K562 (cell line): ENCODE data around the gene AIMP2. TPM values are rescaled to one million over a fixed set of nuclear protein-coding genes. Genes with fewer than 3 reads are reported as not detected.

ENCODE experiments used
- ADNP ChIP-seq: fragments of 200-800 bp; sonication (Bioruptor generic); IDR thresholded peaks from 2 replicates; pipeline ENCODE4 v1.6.1; 2016; ENCODE audit warnings: missing genetic modification characterization, missing compliant biosample characterization
- CBX8 ChIP-seq: fragments of 200-600 bp; sonication (generic); IDR thresholded peaks from 2 replicates; pipeline ENCODE4 v1.6.1; 2012; ENCODE audit warnings: borderline replicate concordance, mixed run types, low read depth, mild to moderate bottlenecking, moderate library complexity, mixed read lengths, low read length, control low read depth, inconsistent platforms; ENCODE audit not compliant: poor library complexity, severe bottlenecking; ENCODE audit errors: extremely low read depth
- CCAR2 ChIP-seq: fragments of 200-400 bp; formaldehyde crosslinking; IDR thresholded peaks from 2 replicates; pipeline ENCODE4 v1.6.1; 2017; ENCODE audit warnings: mild to moderate bottlenecking, low read depth, low read length
- COPS2 ChIP-seq: fragments of 450-650 bp; conservative IDR thresholded peaks from 2 replicates; pipeline ENCODE4 v1.6.1; 2016; ENCODE audit warnings: mild to moderate bottlenecking, moderate library complexity
- EP300 ChIP-seq: IDR thresholded peaks from 2 replicates; pipeline ENCODE4 v1.6.1; 2012; ENCODE audit warnings: low read length, improper control_type of control experiment
- KDM1A ChIP-seq, 2 experiments: fragments of 450-650 bp; IDR thresholded peaks; 2 replicates each; pipeline ENCODE4 v1.6.1; 2016; ENCODE audit warnings: mild to moderate bottlenecking in 2 of 2
- KLF6 ChIP-seq: fragments of 250-450 bp; sonication (Bioruptor Pico); IDR thresholded peaks from 2 replicates; pipeline ENCODE4 v1.4.0; 2020; ENCODE audit warnings: mild to moderate bottlenecking, moderate library complexity, borderline replicate concordance
- MCM2 ChIP-seq: fragments of 450-650 bp; IDR thresholded peaks from 2 replicates; pipeline ENCODE4 v1.6.1; 2017; ENCODE audit warnings: low read depth, mild to moderate bottlenecking
- MTA3 ChIP-seq: fragments of 450-650 bp; formaldehyde crosslinking; IDR thresholded peaks from 2 replicates; pipeline ENCODE4 v1.6.1; 2017; ENCODE audit warnings: mild to moderate bottlenecking, borderline replicate concordance
- NFXL1 ChIP-seq: fragments of 450-650 bp; formaldehyde crosslinking; IDR thresholded peaks from 2 replicates; pipeline ENCODE4 v1.4.0; 2021; ENCODE audit warnings: mild to moderate bottlenecking
- PCBP1 ChIP-seq: fragments of 200-400 bp; formaldehyde crosslinking; IDR thresholded peaks from 2 replicates; pipeline ENCODE4 v1.6.1; 2018; ENCODE audit warnings: mild to moderate bottlenecking, low read depth, low read length; ENCODE audit not compliant: poor library complexity, severe bottlenecking
- SP1 ChIP-seq: sonication (generic); formaldehyde crosslinking; IDR thresholded peaks from 2 replicates; pipeline ENCODE4 v1.8.1; 2022; ENCODE audit warnings: mild to moderate bottlenecking, missing genetic modification reagents
- ZNF584 ChIP-seq: fragments of 200-800 bp; sonication (Bioruptor generic); IDR thresholded peaks from 2 replicates; pipeline ENCODE4 v1.6.1; 2016; ENCODE audit warnings: low read depth, mild to moderate bottlenecking, missing genetic modification characterization, missing compliant biosample characterization
- ZNF696 ChIP-seq: fragments of 250-450 bp; sonication (Bioruptor Pico); conservative IDR thresholded peaks from 2 replicates; pipeline ENCODE4 v1.4.0; 2020; ENCODE audit warnings: mild to moderate bottlenecking, moderate library complexity
- polyA plus RNA-seq, 8 experiments: library from polyadenylated mRNA; depleted of rRNA in 4 of 8; stranded (reverse) in 5 of 8; unstranded in 3 of 8; fragments of >200 nt; fragmentation: Nextera tagmentation in 2 of 8; fragmentation: Illumina TruSeq in 1 of 8; extraction: Ambion mirVana in 2 of 8; extraction: Trizol in 1 of 8; gene quantifications; 2 replicates each; pipeline versions ENCODE4 v1.2.1 to v1.2.3, GENCODE V29; 2011 to 2014; ENCODE audit warnings: inconsistent platforms in 1 of 8, missing spikeins in 1 of 8
- total RNA-seq, 7 experiments: library from RNA; depleted of rRNA in 6 of 7; stranded (reverse); fragments of >200 nt in 6 of 7; fragmentation: Illumina TruSeq in 2 of 7; extraction: Trizol in 2 of 7; gene quantifications; 2 replicates each; pipeline versions ENCODE4 v1.2.1 to v1.2.3, GENCODE V29; 2011 to 2021; ENCODE audit warnings: low replicate concordance in 1 of 7
- TF ChIP-seq, protein P1 (sequence below): fragments of 450-650 bp; formaldehyde crosslinking; IDR thresholded peaks from 2 replicates; pipeline ENCODE4 v1.4.0; 2022; ENCODE audit warnings: missing genetic modification characterization
- TF ChIP-seq, protein P2 (sequence below): fragments of 250-450 bp; sonication (Bioruptor Pico); IDR thresholded peaks from 2 replicates; pipeline ENCODE4 v1.8.0; 2022; ENCODE audit warnings: moderate library complexity, mild to moderate bottlenecking, inconsistent platforms
- TF ChIP-seq, protein P3 (sequence below): fragments of 200-400 bp; formaldehyde crosslinking; IDR thresholded peaks from 2 replicates; pipeline ENCODE4 v1.6.1; 2017; ENCODE audit warnings: mild to moderate bottlenecking, low read depth, low read length, moderate library complexity
- TF ChIP-seq, protein P4 (sequence below), 2 experiments: fragments of 450-650 bp; IDR thresholded peaks; 2 replicates each; pipeline ENCODE4 v1.6.1; 2016
- TF ChIP-seq, protein P5 (sequence below), 2 experiments: IDR thresholded peaks; 2 replicates each; pipeline ENCODE4 v1.6.1; 2011; ENCODE audit warnings: borderline replicate concordance in 1 of 2, control low read depth in 1 of 2, low read depth in 1 of 2, low read length in 1 of 2, mild to moderate bottlenecking in 1 of 2, mixed read lengths in 1 of 2, moderate library complexity in 1 of 2; ENCODE audit not compliant: insufficient read depth in 1 of 2, insufficient read length in 1 of 2, poor library complexity in 1 of 2, severe bottlenecking in 1 of 2; ENCODE audit errors: extremely low read depth in 1 of 2

Gene AIMP2
- total and polyA plus RNA-seq, 9 of the 15 experiments (the other 6 are each of a cell fraction or from before 2014, with no cell fraction given), result 47.5 to 84.9 (median 63.5) TPM

DNA sequence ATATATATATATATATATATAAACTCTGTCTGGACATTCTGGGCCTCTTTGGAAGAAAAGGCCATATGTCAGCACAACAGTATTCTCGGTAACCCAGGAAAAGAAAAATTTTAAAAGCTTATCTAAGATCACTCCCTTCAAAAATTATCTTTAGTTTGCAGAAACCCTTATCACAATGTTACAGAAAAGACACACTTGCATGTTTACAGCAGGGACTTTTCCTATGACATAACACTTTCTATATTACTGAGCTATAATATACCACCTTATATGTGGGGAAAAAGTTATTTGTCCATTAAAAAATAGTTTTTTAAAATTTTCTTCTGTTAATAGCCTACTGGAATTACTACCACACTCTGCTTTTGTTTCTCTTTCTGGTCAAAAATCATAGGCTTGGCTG lies 47.5 kb downstream of the AIMP2 start (continued):
- TF ChIP-seq KDM1A (IDR thresholded peaks at IDR 0.05) (peak in 1 of 2 experiments; percentile 58; a peak in 3 of 4 replicates), ZNF584 (CRISPR knock-in tag) (0 out of 2 replicates have a peak, but pooled peaks have one; percentile 47), CBX8 (no peak), EP300 (peak; percentile 98), ADNP (tag) (no peak), ZNF696 (CRISPR knock-in tag) (no peak), MCM2 (no peak), MTA3 (no peak), PCBP1 (no peak), KLF6 (CRISPR knock-in tag) (peak; percentile 18; the same call in 1 of the 2 replicates), SP1 (CRISPR knock-in tag) (no peak), CCAR2 (no peak), NFXL1 (CRISPR knock-in tag) (no peak), COPS2 (no peak)
- TF ChIP-seq, protein P1, sequence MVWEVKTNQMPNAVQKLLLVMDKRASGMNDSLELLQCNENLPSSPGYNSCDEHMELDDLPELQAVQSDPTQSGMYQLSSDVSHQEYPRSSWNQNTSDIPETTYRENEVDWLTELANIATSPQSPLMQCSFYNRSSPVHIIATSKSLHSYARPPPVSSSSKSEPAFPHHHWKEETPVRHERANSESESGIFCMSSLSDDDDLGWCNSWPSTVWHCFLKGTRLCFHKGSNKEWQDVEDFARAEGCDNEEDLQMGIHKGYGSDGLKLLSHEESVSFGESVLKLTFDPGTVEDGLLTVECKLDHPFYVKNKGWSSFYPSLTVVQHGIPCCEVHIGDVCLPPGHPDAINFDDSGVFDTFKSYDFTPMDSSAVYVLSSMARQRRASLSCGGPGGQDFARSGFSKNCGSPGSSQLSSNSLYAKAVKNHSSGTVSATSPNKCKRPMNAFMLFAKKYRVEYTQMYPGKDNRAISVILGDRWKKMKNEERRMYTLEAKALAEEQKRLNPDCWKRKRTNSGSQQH (CRISPR knock-in tag), result no peak
- TF ChIP-seq, protein P2, sequence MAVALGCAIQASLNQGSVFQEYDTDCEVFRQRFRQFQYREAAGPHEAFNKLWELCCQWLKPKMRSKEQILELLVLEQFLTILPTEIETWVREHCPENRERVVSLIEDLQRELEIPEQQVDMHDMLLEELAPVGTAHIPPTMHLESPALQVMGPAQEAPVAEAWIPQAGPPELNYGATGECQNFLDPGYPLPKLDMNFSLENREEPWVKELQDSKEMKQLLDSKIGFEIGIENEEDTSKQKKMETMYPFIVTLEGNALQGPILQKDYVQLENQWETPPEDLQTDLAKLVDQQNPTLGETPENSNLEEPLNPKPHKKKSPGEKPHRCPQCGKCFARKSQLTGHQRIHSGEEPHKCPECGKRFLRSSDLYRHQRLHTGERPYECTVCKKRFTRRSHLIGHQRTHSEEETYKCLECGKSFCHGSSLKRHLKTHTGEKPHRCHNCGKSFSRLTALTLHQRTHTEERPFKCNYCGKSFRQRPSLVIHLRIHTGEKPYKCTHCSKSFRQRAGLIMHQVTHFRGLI, result no peak
- TF ChIP-seq, protein P3, sequence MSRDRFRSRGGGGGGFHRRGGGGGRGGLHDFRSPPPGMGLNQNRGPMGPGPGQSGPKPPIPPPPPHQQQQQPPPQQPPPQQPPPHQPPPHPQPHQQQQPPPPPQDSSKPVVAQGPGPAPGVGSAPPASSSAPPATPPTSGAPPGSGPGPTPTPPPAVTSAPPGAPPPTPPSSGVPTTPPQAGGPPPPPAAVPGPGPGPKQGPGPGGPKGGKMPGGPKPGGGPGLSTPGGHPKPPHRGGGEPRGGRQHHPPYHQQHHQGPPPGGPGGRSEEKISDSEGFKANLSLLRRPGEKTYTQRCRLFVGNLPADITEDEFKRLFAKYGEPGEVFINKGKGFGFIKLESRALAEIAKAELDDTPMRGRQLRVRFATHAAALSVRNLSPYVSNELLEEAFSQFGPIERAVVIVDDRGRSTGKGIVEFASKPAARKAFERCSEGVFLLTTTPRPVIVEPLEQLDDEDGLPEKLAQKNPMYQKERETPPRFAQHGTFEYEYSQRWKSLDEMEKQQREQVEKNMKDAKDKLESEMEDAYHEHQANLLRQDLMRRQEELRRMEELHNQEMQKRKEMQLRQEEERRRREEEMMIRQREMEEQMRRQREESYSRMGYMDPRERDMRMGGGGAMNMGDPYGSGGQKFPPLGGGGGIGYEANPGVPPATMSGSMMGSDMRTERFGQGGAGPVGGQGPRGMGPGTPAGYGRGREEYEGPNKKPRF, result no peak
- TF ChIP-seq, protein P4, sequence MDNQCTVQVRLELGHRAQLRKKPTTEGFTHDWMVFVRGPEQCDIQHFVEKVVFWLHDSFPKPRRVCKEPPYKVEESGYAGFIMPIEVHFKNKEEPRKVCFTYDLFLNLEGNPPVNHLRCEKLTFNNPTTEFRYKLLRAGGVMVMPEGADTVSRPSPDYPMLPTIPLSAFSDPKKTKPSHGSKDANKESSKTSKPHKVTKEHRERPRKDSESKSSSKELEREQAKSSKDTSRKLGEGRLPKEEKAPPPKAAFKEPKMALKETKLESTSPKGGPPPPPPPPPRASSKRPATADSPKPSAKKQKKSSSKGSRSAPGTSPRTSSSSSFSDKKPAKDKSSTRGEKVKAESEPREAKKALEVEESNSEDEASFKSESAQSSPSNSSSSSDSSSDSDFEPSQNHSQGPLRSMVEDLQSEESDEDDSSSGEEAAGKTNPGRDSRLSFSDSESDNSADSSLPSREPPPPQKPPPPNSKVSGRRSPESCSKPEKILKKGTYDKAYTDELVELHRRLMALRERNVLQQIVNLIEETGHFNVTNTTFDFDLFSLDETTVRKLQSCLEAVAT (IDR thresholded peaks at IDR 0.05), result no peak
- TF ChIP-seq, protein P5, sequence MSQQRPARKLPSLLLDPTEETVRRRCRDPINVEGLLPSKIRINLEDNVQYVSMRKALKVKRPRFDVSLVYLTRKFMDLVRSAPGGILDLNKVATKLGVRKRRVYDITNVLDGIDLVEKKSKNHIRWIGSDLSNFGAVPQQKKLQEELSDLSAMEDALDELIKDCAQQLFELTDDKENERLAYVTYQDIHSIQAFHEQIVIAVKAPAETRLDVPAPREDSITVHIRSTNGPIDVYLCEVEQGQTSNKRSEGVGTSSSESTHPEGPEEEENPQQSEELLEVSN (IDR thresholded peaks at IDR 0.05; ENCODE audit: borderline replicate concordance in 1 of 2, extremely low read depth in 1 of 2, insufficient read depth in 1 of 2, insufficient read length in 1 of 2, low read depth in 1 of 2, low read length in 1 of 2, poor library complexity in 1 of 2, severe bottlenecking in 1 of 2), result no peak
